GM12878 (cell line): ENCODE data around the gene UTS2R. TPM values are rescaled to one million over a fixed set of nuclear protein-coding genes. Genes with fewer than 3 reads are reported as not detected.

Source experiments
- ATAC-seq: fragments of 200-7000 bp; cut with Tn5 transposase; 3 replicates; pipeline ENCODE4 v1.9.1; 2020; ENCODE audit warnings: mild to moderate bottlenecking, moderate library complexity
- BruUV-seq: library from RNA; stranded (reverse); fragments of 400-500 nt; replicated peaks from 2 replicates; lab custom pipeline; 2021; lab: Mats Ljungman, UMichigan
- CTCF ChIA-PET: fragments of 300-600 bp; sonication (Branson Sonifier 250); formaldehyde crosslinking; extraction: SDS; loops from one replicate; lab custom pipeline; 2021; ENCODE audit warnings: inconsistent platforms; lab: Yijun Ruan, JAX
- POLR2A ChIA-PET: fragments of 350-600 bp; formaldehyde crosslinking; extraction: SDS; loops from one replicate; lab custom pipeline; 2021; ENCODE audit warnings: inconsistent platforms; lab: Charles Lee
- RAD21 ChIA-PET: fragments of 300-600 bp; sonication (Branson Sonifier 250); formaldehyde crosslinking; loops from one replicate; lab custom pipeline; 2023; ENCODE audit warnings: antibody characterized with exemption; ENCODE audit not compliant: unreplicated experiment; lab: Charles Lee
- SMC1A ChIA-PET: fragments of 300-600 bp; sonication (Branson Sonifier 250); formaldehyde crosslinking; loops from one replicate; lab custom pipeline; 2023; ENCODE audit not compliant: unreplicated experiment, uncharacterized antibody; lab: Charles Lee
- DNase-seq: peaks from one replicate; pipeline ENCODE4 v3.0.0-alpha.2; 2011; ENCODE audit warnings: low read depth, low spot score
- FAIRE-seq: peaks from 3 replicates; lab custom pipeline; 2011; peaks lifted over from hg19 to GRCh38; lab: Jason Lieb, UNC
- H2AFZ ChIP-seq: 2 replicates; pipeline ENCODE4 v1.6.0; 2011; ENCODE audit warnings: low read depth, low read length, control low read depth; ENCODE audit not compliant: control insufficient read depth
- H3K27ac ChIP-seq: 2 replicates; pipeline ENCODE4 v1.5.1; 2011; ENCODE audit warnings: control low read depth; ENCODE audit not compliant: control insufficient read depth, insufficient read depth
- H3K27me3 ChIP-seq, 2 experiments: replicated peaks in 1 of 2; 2 replicates each; pipeline versions ENCODE4 v1.6.0 to v1.6.1; 2011; ENCODE audit warnings: low read length in 1 of 2; ENCODE audit not compliant: control insufficient read depth in 2 of 2, insufficient read depth in 2 of 2
- H3K36me3 ChIP-seq, 2 experiments: 2 replicates each; pipeline ENCODE4 v1.5.1; 2011; ENCODE audit warnings: low read length in 1 of 2; ENCODE audit not compliant: control insufficient read depth in 2 of 2, insufficient read depth in 2 of 2
- H3K4me1 ChIP-seq: 2 replicates; pipeline ENCODE4 v1.6.1; 2011; ENCODE audit warnings: mild to moderate bottlenecking, low read length, moderate library complexity, mixed read lengths; ENCODE audit not compliant: control insufficient read depth, insufficient read depth
- H3K4me2 ChIP-seq: 2 replicates; pipeline ENCODE4 v1.6.0; 2011; ENCODE audit warnings: control low read depth; ENCODE audit not compliant: control insufficient read depth, insufficient read depth
- H3K4me3 ChIP-seq: fragments of 200-600 bp; sonication (generic); 2 replicates; pipeline ENCODE4 v1.5.1; 2016
- H3K79me2 ChIP-seq: 2 replicates; pipeline ENCODE4 v1.6.0; 2011; ENCODE audit warnings: low read length; ENCODE audit not compliant: control insufficient read depth, insufficient read depth
- H3K9ac ChIP-seq: 2 replicates; pipeline ENCODE4 v1.8.0; 2011; ENCODE audit warnings: low read length, control low read depth, mixed read lengths; ENCODE audit not compliant: control insufficient read depth, insufficient read depth
- H3K9me3 ChIP-seq: replicated peaks from 3 replicates; pipeline ENCODE4 v1.5.1; 2011; ENCODE audit warnings: mild to moderate bottlenecking, low read length; ENCODE audit not compliant: control insufficient read depth, insufficient read depth
- H4K20me1 ChIP-seq: 2 replicates; pipeline ENCODE4 v1.6.0; 2011; ENCODE audit not compliant: control insufficient read depth, insufficient read depth
- CBFB ChIP-seq: IDR thresholded peaks from 2 replicates; pipeline ENCODE4 v1.6.1; 2016; ENCODE audit warnings: antibody characterized with exemption, low read depth
- EGR1 ChIP-seq, 2 experiments: IDR thresholded peaks; 1 replicate in 1 of 2; 2 replicates in 1 of 2; pipeline ENCODE4 v1.6.1; 2011 to 2012; ENCODE audit warnings: low read depth in 2 of 2, low read length in 2 of 2, borderline replicate concordance in 1 of 2, mild to moderate bottlenecking in 1 of 2, moderate library complexity in 1 of 2
- ETV6 ChIP-seq, 2 experiments: fragments of 450-650 bp in 1 of 2; IDR thresholded peaks in 1 of 2; conservative IDR thresholded peaks in 1 of 2; 2 replicates each; pipeline ENCODE4 v1.6.1; 2014; ENCODE audit warnings: antibody characterized with exemption in 1 of 2, borderline replicate concordance in 1 of 2, low read depth in 1 of 2, mild to moderate bottlenecking in 1 of 2, moderate library complexity in 1 of 2
- FOXM1 ChIP-seq: IDR thresholded peaks from 2 replicates; pipeline ENCODE4 v1.6.1; 2012; ENCODE audit warnings: low read depth, mild to moderate bottlenecking, inconsistent platforms, low read length, moderate library complexity
- GABPA ChIP-seq: IDR thresholded peaks from 2 replicates; pipeline ENCODE4 v1.6.1; 2014; ENCODE audit warnings: antibody characterized with exemption, low read depth, mild to moderate bottlenecking, inconsistent platforms
- HDAC6 ChIP-seq: fragments of 200-600 bp; sonication (generic); IDR thresholded peaks from one replicate; pipeline ENCODE4 v1.8.0; 2017; ENCODE audit warnings: antibody characterized with exemption; ENCODE audit not compliant: unreplicated experiment
- IKZF2 ChIP-seq, 2 experiments: fragments of 450-650 bp; IDR thresholded peaks; 2 replicates each; pipeline ENCODE4 v1.6.1; 2017; ENCODE audit warnings: mild to moderate bottlenecking in 2 of 2, moderate library complexity in 2 of 2
- JUND ChIP-seq: IDR thresholded peaks from 2 replicates; pipeline ENCODE4 v1.6.1; 2012; ENCODE audit warnings: low read depth, mild to moderate bottlenecking, low read length, improper control_type of control experiment, moderate library complexity
- NR2C2 ChIP-seq: IDR thresholded peaks from 2 replicates; pipeline ENCODE4 v1.6.1; 2011; ENCODE audit warnings: borderline replicate concordance, low read depth; ENCODE audit not compliant: control insufficient read depth, insufficient read length
- RAD21 ChIP-seq: IDR thresholded peaks from 2 replicates; pipeline ENCODE4 v1.6.1; 2011; ENCODE audit warnings: mild to moderate bottlenecking, low read depth, low read length, moderate library complexity; ENCODE audit not compliant: insufficient read depth
- SIN3A ChIP-seq: IDR thresholded peaks from 2 replicates; pipeline ENCODE4 v1.6.1; 2012; ENCODE audit warnings: low read depth, low read length, improper control_type of control experiment
- SMC3 ChIP-seq: IDR thresholded peaks from 2 replicates; pipeline ENCODE4 v1.6.1; 2011; ENCODE audit warnings: low read length, improper control_type of control experiment, borderline replicate concordance
- ZBTB11 ChIP-seq: fragments of 450-650 bp; formaldehyde crosslinking; IDR thresholded peaks from 2 replicates; pipeline ENCODE4 v1.5.0; 2022; ENCODE audit warnings: mild to moderate bottlenecking, missing genetic modification characterization
- ZNF24 ChIP-seq: fragments of 450-650 bp; IDR thresholded peaks from 2 replicates; pipeline ENCODE4 v1.6.1; 2017; ENCODE audit warnings: antibody characterized with exemption, mild to moderate bottlenecking
- ZSCAN29 ChIP-seq: fragments of 450-650 bp; IDR thresholded peaks from 2 replicates; pipeline ENCODE4 v1.6.1; 2017; ENCODE audit warnings: mild to moderate bottlenecking, moderate library complexity
- WGBS: methylation state at CpG from one replicate; pipeline ENCODE4 v1.1.6; 2016; ENCODE audit warnings: low lambda C conversion rate; ENCODE audit not compliant: insufficient replicate concordance, insufficient coverage; ENCODE audit errors: missing lambda C conversion rate; 5-methylcytosine and 5-hydroxymethylcytosine counted together
- in situ Hi-C: fragments of 300-500 bp; cut with MboI; formaldehyde crosslinking; loops from 9 replicates; pipeline ENCODE4 v1.14.3; 2018; ENCODE audit warnings: mixed read lengths
- intact Hi-C: fragments of 100-400 bp; cut with micrococcal nuclease; formaldehyde crosslinking; loops from one replicate; pipeline ENCODE4 v1.14.2; 2022; ENCODE audit not compliant: unreplicated experiment
- polyA plus RNA-seq, 11 experiments: library from polyadenylated mRNA; depleted of rRNA in 4 of 11; unstranded in 6 of 11; stranded (reverse) in 5 of 11; fragments of >200 nt; fragmentation: Nextera tagmentation in 4 of 11; fragmentation: Illumina TruSeq in 1 of 11; extraction: Ambion mirVana in 4 of 11; extraction: Trizol in 1 of 11; gene quantifications; 1 replicate in 1 of 11; 2 replicates in 10 of 11; pipeline versions ENCODE4 v1.2.1 to v1.2.3, GENCODE V29; 2011 to 2016; ENCODE audit warnings: inconsistent platforms in 2 of 11, missing spikeins in 2 of 11, low read depth in 1 of 11
- total RNA-seq, 4 experiments: library from RNA; depleted of rRNA in 3 of 4; stranded (reverse); fragments of >200 nt in 3 of 4; fragmentation: Illumina TruSeq in 1 of 4; extraction: Trizol in 1 of 4; gene quantifications; 2 replicates each; pipeline versions ENCODE4 v1.2.1 to v1.2.3, GENCODE V29; 2013 to 2021

Gene UTS2R
- total and polyA plus RNA-seq, 10 of the 15 experiments (the other 5 are each of a cell fraction or from before 2014, with no cell fraction given) = 0.04 to 0.36 (median 0.11) TPM; not detected in 6

GRCh38 chr17:82338858-82339633, 32.5 kb upstream of the UTS2R start (continued):
- no peak for TF ChIP-seq ZNF24
- TF ChIP-seq GABPA = no peak
- TF ChIP-seq IKZF2 (IDR thresholded peaks at IDR 0.05) = no peak

GRCh38 chr17:82339634-82340580, 31.7 kb upstream of the UTS2R start:
- Histone ChIP-seq H3K27me3 (no peaks in the 10 kb centered on the region), H3K9ac (no peak overlapping the region), H3K27ac (no peak overlapping the region), H3K4me3 (no peak overlapping the region), H3K36me3 (no peaks in the 10 kb centered on the region), H3K79me2 (no peaks in the 10 kb centered on the region), H4K20me1 (no peaks in the 10 kb centered on the region), H3K9me3 (no peaks in the 10 kb centered on the region), H3K4me2 (no peak overlapping the region), H2AFZ (no peak overlapping the region), H3K4me1 (peaks cover 3% of the 10 kb centered on the region)
- ChIA-PET POLR2A (no interaction called here), RAD21 (interaction anchor here (0.9 kb wide), 1 partner anchor 13 kb away, joined by 3 read pairs; no protein-coding TSS in a partner anchor), CTCF (interaction anchor here (2.8 kb wide), 1 partner anchor 10 kb away, joined by 10 read pairs; no protein-coding TSS in a partner anchor), SMC1A (no interaction called here)
- no TSS peak for BruUV-seq
- WGBS = 44% methylated on average over 9 of the region's 10 CpGs
- FAIRE-seq = no peak
- no peak for ATAC-seq
- intact Hi-C loops = no loop called here
- DNase-seq = no peak
- in situ Hi-C loops = no loop called here
- TF ChIP-seq ZBTB11 (CRISPR knock-in tag) (no peak), SIN3A (no peak), JUND (no peak), EGR1 (IDR thresholded peaks at IDR 0.05; ENCODE audit: borderline replicate concordance in 1 of 2, low read depth in 2 of 2, low read length in 2 of 2) (no peak), ZSCAN29 (no peak), CBFB (no peak), FOXM1 (no peak), ETV6 (conservative IDR thresholded peaks at IDR 0.05 in 1 of 2, IDR thresholded peaks at IDR 0.05 in 1 of 2; ENCODE audit: borderline replicate concordance in 1 of 2, low read depth in 1 of 2) (no peak), SMC3 (no peak), NR2C2 (no peak), HDAC6 (no peak), RAD21 (no peak)
